ENCODE measurements around the gene SMPD3.

DNA sequence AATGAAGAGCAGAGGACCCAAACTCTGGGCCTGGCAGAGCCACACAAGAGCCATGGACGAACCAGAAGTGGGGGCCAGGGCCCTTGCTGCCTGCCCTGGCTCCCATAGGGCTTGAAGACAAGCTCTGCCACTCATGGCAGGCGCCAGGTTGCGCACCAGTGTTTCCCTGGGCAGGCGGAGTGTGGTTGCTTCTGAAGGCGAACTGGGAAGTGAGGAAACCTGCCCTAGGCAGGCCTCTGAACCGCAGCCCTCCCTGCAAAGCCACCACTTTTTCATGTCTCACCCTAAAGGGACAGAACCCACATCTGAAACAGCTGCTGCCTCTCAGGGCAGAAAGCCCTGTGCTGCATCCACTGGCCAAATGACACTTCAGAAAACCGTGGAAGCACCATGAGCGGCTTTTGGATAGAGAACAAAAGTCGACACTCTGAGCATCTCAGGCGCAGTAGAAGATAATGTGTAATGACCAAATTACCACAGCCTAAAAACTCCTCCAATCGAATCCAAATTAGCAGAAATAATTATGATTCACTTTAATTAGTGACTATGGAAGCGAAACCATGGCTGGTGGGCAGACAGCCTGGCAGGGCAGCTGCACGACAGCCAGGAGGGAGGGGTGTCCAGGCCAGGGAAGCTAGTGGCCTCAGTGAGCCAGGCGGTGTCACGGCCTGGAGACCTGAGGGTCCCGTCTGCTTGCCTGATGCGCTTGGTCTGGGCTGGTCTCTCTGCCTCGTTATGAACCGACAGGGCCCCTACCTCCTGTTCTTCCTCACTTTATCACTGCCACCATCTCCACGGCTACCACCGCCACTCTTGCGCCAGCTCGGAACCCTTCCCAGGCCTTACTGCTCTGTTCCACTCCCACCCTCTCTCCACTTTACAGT, 78.4 kb downstream of the SMPD3 start:
- TF ChIP-seq CTCF (conservative IDR thresholded peaks at IDR 0.05 in 1 of 2, IDR thresholded peaks at IDR 0.05 in 1 of 2; ENCODE audit: extremely low read depth in 1 of 2, insufficient read depth in 1 of 2, low read depth in 1 of 2, low read length in 2 of 2) (no peak), EZH2 (IDR thresholded peaks at IDR 0.05; ENCODE audit: borderline replicate concordance, low read length) (no peak)
